Tibial nerve (tissue), 4 donors: Measurements from ENCODE around the gene FCHSD2.

Experiments used
- EP300 ChIP-seq, 2 donors: sonication (generic); formaldehyde crosslinking; IDR thresholded peaks; one replicate each; pipeline ENCODE4 v1.6.1; 2017; ENCODE audit warnings: antibody characterized with exemption in 2 of 2, mild to moderate bottlenecking in 1 of 2
- POLR2A ChIP-seq, 2 donors: fragments of 450-650 bp; IDR thresholded peaks; one replicate each; pipeline ENCODE4 v1.6.1; 2017; ENCODE audit warnings: antibody characterized with exemption in 2 of 2, mild to moderate bottlenecking in 2 of 2, moderate library complexity in 2 of 2
- TF ChIP-seq, protein P1 (sequence below), 5 experiments: fragments of 200-600 bp in 3 of 5; fragments of 450-650 bp in 2 of 5; sonication (generic) in 3 of 5; IDR thresholded peaks; one replicate each; pipeline ENCODE4 v1.5.1; 2016 to 2019; ENCODE audit warnings: antibody characterized with exemption in 5 of 5, mild to moderate bottlenecking in 3 of 5, moderate library complexity in 2 of 5

DNA sequence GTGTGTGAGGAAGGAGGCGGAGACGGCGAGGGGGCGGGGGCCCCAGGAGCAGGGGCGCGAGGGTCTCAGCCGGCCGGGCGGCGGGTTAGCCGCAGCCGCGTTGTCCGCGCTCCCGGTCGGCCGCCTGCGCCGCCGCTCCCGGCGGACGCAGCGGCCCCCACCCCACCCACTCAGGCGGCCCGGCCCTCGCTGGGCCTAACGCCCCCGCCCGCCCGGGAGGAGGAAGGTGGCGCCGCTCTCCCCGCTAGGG lies at the start of gene FCHSD2:
- TF ChIP-seq, protein P1, sequence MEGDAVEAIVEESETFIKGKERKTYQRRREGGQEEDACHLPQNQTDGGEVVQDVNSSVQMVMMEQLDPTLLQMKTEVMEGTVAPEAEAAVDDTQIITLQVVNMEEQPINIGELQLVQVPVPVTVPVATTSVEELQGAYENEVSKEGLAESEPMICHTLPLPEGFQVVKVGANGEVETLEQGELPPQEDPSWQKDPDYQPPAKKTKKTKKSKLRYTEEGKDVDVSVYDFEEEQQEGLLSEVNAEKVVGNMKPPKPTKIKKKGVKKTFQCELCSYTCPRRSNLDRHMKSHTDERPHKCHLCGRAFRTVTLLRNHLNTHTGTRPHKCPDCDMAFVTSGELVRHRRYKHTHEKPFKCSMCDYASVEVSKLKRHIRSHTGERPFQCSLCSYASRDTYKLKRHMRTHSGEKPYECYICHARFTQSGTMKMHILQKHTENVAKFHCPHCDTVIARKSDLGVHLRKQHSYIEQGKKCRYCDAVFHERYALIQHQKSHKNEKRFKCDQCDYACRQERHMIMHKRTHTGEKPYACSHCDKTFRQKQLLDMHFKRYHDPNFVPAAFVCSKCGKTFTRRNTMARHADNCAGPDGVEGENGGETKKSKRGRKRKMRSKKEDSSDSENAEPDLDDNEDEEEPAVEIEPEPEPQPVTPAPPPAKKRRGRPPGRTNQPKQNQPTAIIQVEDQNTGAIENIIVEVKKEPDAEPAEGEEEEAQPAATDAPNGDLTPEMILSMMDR (IDR thresholded peaks at IDR 0.05): no peak
- no peak for TF ChIP-seq POLR2A (IDR thresholded peaks at IDR 0.05)
- TF ChIP-seq EP300 (IDR thresholded peaks at IDR 0.05): no peak
